Small intestine (tissue), 7 donors: Measurements from ENCODE around the gene BMPR1B. TPM values are rescaled to one million over a fixed set of nuclear protein-coding genes. Genes with fewer than 3 reads are reported as not detected.
"Not testable (repeated sequence)": the region's sequence is repeated elsewhere in the genome, so short reads cannot be mapped to it uniquely, and the experiment has no call there.

ENCODE experiments used
- DNase-seq, 2 donors: peaks; one replicate each; pipeline versions ENCODE4 v3.0.0 to v3.0.0-alpha.2; 2013
- FAIRE-seq: peaks from 2 replicates; lab custom pipeline; 2012; peaks lifted over from hg19 to GRCh38; lab: Jason Lieb, UNC
- H3K27ac ChIP-seq, 3 donors: one replicate each; pipeline ENCODE4 v1.5.1; 2013; ENCODE audit warnings: low read length in 2 of 3, mild to moderate bottlenecking in 2 of 3, control low read depth in 1 of 3, inconsistent platforms in 1 of 3, low read depth in 1 of 3, moderate library complexity in 1 of 3
- H3K27me3 ChIP-seq, 3 donors: one replicate each; pipeline ENCODE4 v1.6.1; 2013; ENCODE audit warnings: low read length in 3 of 3, inconsistent platforms in 1 of 3; ENCODE audit not compliant: control insufficient read depth in 3 of 3, insufficient read depth in 3 of 3
- H3K36me3 ChIP-seq, 3 donors: one replicate each; pipeline ENCODE4 v1.6.1; 2013; ENCODE audit warnings: low read length in 3 of 3, inconsistent platforms in 1 of 3, low read depth in 1 of 3, mild to moderate bottlenecking in 1 of 3, moderate library complexity in 1 of 3; ENCODE audit not compliant: control insufficient read depth in 3 of 3, insufficient read depth in 2 of 3
- H3K4me1 ChIP-seq, 3 donors: one replicate each; pipeline ENCODE4 v1.6.1; 2013; ENCODE audit warnings: low read length in 2 of 3, inconsistent platforms in 1 of 3, low read depth in 1 of 3, mild to moderate bottlenecking in 1 of 3, moderate library complexity in 1 of 3; ENCODE audit not compliant: control insufficient read depth in 3 of 3, insufficient read depth in 2 of 3
- H3K4me3 ChIP-seq, 3 donors: one replicate each; pipeline ENCODE4 v1.5.1; 2013; ENCODE audit warnings: low read length in 3 of 3, control low read depth in 1 of 3, inconsistent platforms in 1 of 3, low read depth in 1 of 3, mild to moderate bottlenecking in 1 of 3, moderate library complexity in 1 of 3
- H3K9me3 ChIP-seq, 2 donors: one replicate each; pipeline ENCODE4 v1.6.1; 2013; ENCODE audit warnings: low read depth in 1 of 2, low read length in 1 of 2; ENCODE audit not compliant: control insufficient read depth in 2 of 2, insufficient read depth in 1 of 2
- WGBS, 3 donors: extraction: QIAGEN DNeasy Blood & Tissue Kit; methylation state at CpG; one replicate each; pipeline ENCODE4 v1.1.7; 2013; 5-methylcytosine and 5-hydroxymethylcytosine counted together
- polyA plus RNA-seq, 4 donors: library from polyadenylated mRNA; stranded (reverse) in 3 of 4; unstranded in 1 of 4; fragments of 200-250 nt in 3 of 4; fragments of 120-200 nt in 1 of 4; gene quantifications; one replicate each; pipeline versions ENCODE4 v1.2.1 to v1.2.3, GENCODE V29; 2013
- donor health status: healthy with polysubstance abuse.
- donor health status: control.
- donor health status: control.
- donor health status: Bipolar disorder and iron deficiency.
- donor health status: healthy.

Gene BMPR1B
- polyA plus RNA-seq, 4 donors = 0.07 to 0.10 TPM; not detected in 2

DNA sequence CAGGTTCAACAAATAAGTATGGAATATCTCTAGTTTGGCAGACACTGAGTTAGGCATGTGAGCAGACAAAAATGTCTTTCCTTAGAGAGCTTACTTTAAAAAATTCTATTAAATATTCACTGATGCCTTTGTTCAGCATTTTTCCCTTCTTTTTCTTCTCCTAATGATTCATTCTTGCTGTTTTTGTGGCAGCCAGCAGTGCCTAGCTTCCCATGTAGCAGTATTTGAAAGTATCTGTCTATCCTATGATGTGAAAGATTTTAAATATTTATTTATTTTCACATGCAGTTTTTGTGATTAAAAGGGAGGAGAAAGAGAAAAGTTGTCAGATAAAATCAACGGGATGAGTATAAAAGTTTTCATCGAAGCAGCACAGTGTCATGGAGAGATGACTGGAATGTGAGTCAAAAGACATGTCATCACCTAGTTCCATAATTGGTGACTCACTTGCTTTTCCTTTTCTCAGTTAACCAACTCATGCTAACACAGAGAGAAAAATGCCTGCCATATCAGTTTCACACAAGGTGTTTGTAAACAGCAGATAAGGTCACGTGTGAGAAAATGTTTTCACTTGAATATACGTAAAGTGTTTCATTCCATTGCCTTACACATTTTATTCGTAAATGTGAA lies 69.8 kb downstream of the BMPR1B start:
- no peaks in the 10 kb centered on the region for H3K4me1 ChIP-seq

DNA sequence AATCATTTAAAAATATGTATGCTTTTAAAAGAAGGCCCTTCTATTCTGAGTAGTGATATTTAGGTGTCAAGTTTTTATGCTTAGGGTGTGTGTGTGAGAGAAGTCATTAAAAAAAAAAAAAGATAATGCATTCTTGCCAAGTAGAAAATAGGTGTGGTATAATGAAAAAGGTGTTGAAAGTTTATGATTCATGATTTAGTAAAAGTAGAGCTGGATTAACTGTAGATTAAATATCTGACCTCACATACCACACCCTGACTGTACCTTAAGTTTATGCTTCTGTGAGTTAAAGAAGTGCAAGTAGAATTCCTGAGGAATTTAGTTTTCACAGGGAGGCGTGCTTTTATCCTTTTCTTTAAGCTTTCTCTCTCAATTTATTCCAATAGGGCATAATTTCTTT lies 71.1 kb downstream of the BMPR1B start:
- H3K27ac ChIP-seq = no peak overlapping the region
- no peaks in the 10 kb centered on the region for H3K4me1 ChIP-seq
- FAIRE-seq (no peak), DNase-seq (no peak)
- no peak overlapping the region for H3K4me3 ChIP-seq
- WGBS, 3 donors = 57 to 72% (median 59%) methylated on average over 1 of the region's 1 CpG
- peaks cover 0 to 2% (median 0%) of the 10 kb centered on the region in 3 donors for H3K27me3 ChIP-seq
- no peaks in the 10 kb centered on the region for H3K36me3 ChIP-seq
- no peaks in the 10 kb centered on the region for H3K9me3 ChIP-seq

More for the DNA sequence above, 69.8 kb downstream of the BMPR1B start:
- WGBS, 3 donors = 65 to 75% (median 72%) methylated on average over 5 of the region's 5 CpGs
- Histone ChIP-seq H3K27ac (no peak overlapping the region), H3K27me3 (peaks cover 0 to 2% (median 0%) of the 10 kb centered on the region in 3 donors), H3K36me3 (no peaks in the 10 kb centered on the region), H3K4me3 (no peak overlapping the region), H3K9me3 (no peaks in the 10 kb centered on the region)
- no peak for DNase-seq
- no peak for FAIRE-seq

DNA sequence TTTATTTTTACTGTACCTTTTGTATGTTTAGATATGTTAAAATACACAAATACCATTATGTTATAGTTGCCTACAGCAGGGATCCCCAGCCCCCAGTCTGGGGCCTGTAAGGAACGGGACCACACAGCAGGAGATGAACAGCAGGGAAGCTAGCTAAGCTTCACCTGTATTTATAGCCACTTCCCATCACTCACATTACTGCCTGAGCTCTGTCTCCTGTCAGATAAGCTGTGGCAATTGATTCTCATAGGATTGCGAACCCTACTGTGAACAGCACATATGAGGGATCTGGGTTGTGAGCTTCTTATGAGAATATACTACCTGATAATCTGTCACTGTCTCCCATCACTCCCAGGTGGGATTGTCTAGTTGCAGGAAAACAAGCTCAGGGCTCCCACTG lies 73.9 kb downstream of the BMPR1B start:
- no peak for FAIRE-seq

GRCh38 chr4:94832329-94832728 lies 74.6 kb downstream of the BMPR1B start:
- H3K27me3 ChIP-seq, H3K27ac ChIP-seq, FAIRE-seq, DNase-seq, H3K4me3 ChIP-seq, H3K9me3 ChIP-seq, H3K36me3 ChIP-seq, H3K4me1 ChIP-seq: not testable (repeated sequence)
- WGBS, 3 donors = 84 to 96% (median 92%) methylated on average over 5 of the region's 5 CpGs

More for the DNA sequence above, 73.9 kb downstream of the BMPR1B start:
- Histone ChIP-seq H3K9me3 (no peaks in the 10 kb centered on the region), H3K4me1 (no peaks in the 10 kb centered on the region), H3K27me3 (peaks cover 0 to 2% (median 0%) of the 10 kb centered on the region in 3 donors), H3K27ac (no peak overlapping the region), H3K4me3 (no peak overlapping the region), H3K36me3 (no peaks in the 10 kb centered on the region)
- no peak for DNase-seq
- 47 to 94% (median 73%) methylated on average over 2 of the region's 2 CpGs for WGBS, 3 donors

DNA sequence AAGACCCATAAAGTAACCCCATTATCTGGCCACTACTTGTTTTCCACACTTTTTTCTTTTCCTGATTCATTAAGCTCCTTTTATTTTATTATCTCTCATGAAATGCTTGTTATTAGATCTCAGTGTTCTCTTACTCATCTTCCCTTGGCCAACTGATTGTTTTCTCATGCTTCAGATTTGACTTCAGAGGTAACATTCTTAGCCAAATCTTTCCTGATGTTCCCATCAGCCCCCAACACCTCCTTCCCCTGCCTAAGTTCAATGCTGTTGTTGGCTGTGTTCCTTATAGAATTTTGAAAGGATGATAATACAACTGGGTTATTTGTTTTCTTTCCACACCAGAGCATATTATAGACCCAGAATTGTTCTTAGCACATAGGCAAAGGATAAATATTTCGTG lies 75.6 kb downstream of the BMPR1B start:
- Histone ChIP-seq H3K27me3 (peaks cover 0 to 2% (median 0%) of the 10 kb centered on the region in 3 donors), H3K36me3 (no peaks in the 10 kb centered on the region), H3K9me3 (no peaks in the 10 kb centered on the region), H3K4me1 (no peaks in the 10 kb centered on the region), H3K4me3 (no peak overlapping the region), H3K27ac (no peak overlapping the region)
- WGBS, 3 donors = 31 to 71% (median 43%) methylated on average over 1 of the region's 1 CpG
- no peak for DNase-seq
- FAIRE-seq = no peak

GRCh38 chr4:94834501-94834900 lies 76.7 kb downstream of the BMPR1B start:
- H3K27me3 ChIP-seq = peaks cover 0 to 2% (median 0%) of the 10 kb centered on the region in 3 donors
- WGBS, 3 donors = 56 to 80% (median 76%) methylated on average over 1 of the region's 1 CpG
- H3K27ac ChIP-seq = no peak overlapping the region
- H3K36me3 ChIP-seq = no peaks in the 10 kb centered on the region
- H3K4me1 ChIP-seq = no peaks in the 10 kb centered on the region
- FAIRE-seq (no peak), DNase-seq (no peak)
- H3K9me3 ChIP-seq = no peaks in the 10 kb centered on the region
- no peak overlapping the region for H3K4me3 ChIP-seq

GRCh38 chr4:94841166-94841863 lies 83.6 kb downstream of the BMPR1B start:
- not testable (repeated sequence) for FAIRE-seq, H3K27me3 ChIP-seq, DNase-seq

GRCh38 chr4:94841864-94842221 lies 84.1 kb downstream of the BMPR1B start:
- 23 to 63% (median 46%) methylated on average over 3 of the region's 3 CpGs for WGBS, 3 donors
- FAIRE-seq = no peak
- Histone ChIP-seq H3K9me3 (no peaks in the 10 kb centered on the region), H3K27me3 (no peaks in the 10 kb centered on the region), H3K36me3 (no peaks in the 10 kb centered on the region), H3K4me1 (no peaks in the 10 kb centered on the region), H3K4me3 (no peak overlapping the region), H3K27ac (no peak overlapping the region)
- DNase-seq = no peak

More at GRCh38 chr4:94841166-94841863, 83.6 kb downstream of the BMPR1B start:
- WGBS, 3 donors = 79 to 87% (median 87%) methylated on average over 24 to 26 of the region's 29 CpGs
- H3K36me3 ChIP-seq, H3K27ac ChIP-seq, H3K4me1 ChIP-seq, H3K9me3 ChIP-seq, H3K4me3 ChIP-seq: not testable (repeated sequence)
